GM10248 (cell line): ENCODE results near the gene ANKMY1.

Experiments used
- CTCF ChIA-PET: fragments of 300-600 bp; sonication (Branson Sonifier 250); formaldehyde crosslinking; extraction: SDS; loops from one replicate; lab custom pipeline; 2021; ENCODE audit warnings: antibody characterized with exemption; lab: Yijun Ruan, JAX
- POLR2A ChIA-PET: fragments of 350-650 bp; sonication (Branson Sonifier 250); formaldehyde crosslinking; extraction: SDS; loops from one replicate; lab custom pipeline; 2020; ENCODE audit warnings: antibody characterized with exemption; lab: Yijun Ruan, JAX
- DNase-seq: peaks from one replicate; pipeline ENCODE4 v3.0.0; 2012; ENCODE audit errors: extremely low spot score
- TF ChIP-seq, protein P1 (sequence below): IDR thresholded peaks from 2 replicates; pipeline ENCODE4 v1.5.1; 2012; ENCODE audit warnings: mild to moderate bottlenecking, low read depth; ENCODE audit errors: extremely low read depth, missing control alignments, control extremely low read depth

Gene ANKMY1

DNA sequence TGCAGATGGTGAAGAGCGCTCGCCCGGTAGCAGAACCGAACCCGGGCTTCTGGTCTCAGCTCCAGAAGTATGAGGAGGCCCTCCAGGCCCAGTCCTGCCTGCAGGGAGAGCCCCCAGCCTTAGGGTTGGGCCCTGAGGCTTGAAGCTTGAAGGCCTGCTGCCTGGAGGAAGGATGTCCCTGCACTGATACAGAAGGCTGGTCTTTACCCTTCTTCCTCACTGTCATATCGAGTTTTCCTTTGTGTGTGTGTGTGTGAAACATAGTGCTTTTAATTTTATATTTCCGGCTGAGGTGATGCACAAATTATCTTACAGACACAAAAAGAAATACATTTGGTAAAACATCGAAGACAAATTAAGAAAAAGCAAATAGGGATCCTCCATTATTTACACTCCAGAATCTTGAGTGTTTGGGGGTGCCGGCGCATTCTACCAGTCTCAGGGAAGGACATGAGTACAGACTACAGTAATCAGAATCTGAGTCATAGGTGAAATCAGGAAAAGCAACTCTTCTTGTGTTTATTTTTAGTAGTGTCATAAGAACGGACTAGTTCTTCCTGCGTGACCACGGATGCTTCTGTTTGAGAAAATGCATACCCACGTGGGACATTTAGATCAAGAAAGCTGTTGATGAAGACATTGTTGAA is 3.7 kb upstream of the ANKMY1 start:
- CTCF ChIA-PET = interaction anchor here (1.7 to 7.7 kb wide), 3 partner anchors 16 to 46 kb away, joined by 3 to 167 read pairs (median 86); partner anchors contain the start of gene CAPN10
- TF ChIP-seq, protein P1, sequence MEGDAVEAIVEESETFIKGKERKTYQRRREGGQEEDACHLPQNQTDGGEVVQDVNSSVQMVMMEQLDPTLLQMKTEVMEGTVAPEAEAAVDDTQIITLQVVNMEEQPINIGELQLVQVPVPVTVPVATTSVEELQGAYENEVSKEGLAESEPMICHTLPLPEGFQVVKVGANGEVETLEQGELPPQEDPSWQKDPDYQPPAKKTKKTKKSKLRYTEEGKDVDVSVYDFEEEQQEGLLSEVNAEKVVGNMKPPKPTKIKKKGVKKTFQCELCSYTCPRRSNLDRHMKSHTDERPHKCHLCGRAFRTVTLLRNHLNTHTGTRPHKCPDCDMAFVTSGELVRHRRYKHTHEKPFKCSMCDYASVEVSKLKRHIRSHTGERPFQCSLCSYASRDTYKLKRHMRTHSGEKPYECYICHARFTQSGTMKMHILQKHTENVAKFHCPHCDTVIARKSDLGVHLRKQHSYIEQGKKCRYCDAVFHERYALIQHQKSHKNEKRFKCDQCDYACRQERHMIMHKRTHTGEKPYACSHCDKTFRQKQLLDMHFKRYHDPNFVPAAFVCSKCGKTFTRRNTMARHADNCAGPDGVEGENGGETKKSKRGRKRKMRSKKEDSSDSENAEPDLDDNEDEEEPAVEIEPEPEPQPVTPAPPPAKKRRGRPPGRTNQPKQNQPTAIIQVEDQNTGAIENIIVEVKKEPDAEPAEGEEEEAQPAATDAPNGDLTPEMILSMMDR = no peak
- POLR2A ChIA-PET = interaction anchor here (0.7 to 1.7 kb wide), 4 partner anchors 24 to 60 kb away, joined by 3 to 28 read pairs (median 5); partner anchors contain the start of gene CAPN10
- DNase-seq = no peak

- DNase-seq = peak; percentile 96
- ChIA-PET CTCF (interaction anchor here (1.7 to 7.7 kb wide), 3 partner anchors 17 to 46 kb away, joined by 3 to 167 read pairs (median 86); partner anchors contain the start of gene CAPN10), POLR2A (interaction anchor here (0.7 to 1.7 kb wide), 5 partner anchors 25 to 61 kb away, joined by 3 to 28 read pairs (median 4); partner anchors contain the start of gene CAPN10)
- TF ChIP-seq, protein P1 = no peak
Measured at GRCh38 chr2:240560480-240561324, 2.9 kb upstream of the ANKMY1 start.

- TF ChIP-seq, protein P1 = no peak
- CTCF ChIA-PET = interaction anchor here (4.4 to 7.7 kb wide), 2 partner anchors 25 to 46 kb away, joined by 14 to 167 read pairs; partner anchors contain the start of gene CAPN10
- POLR2A ChIA-PET = interaction anchor here (1.4 kb wide), 1 partner anchor 62 kb away, joined by 6 read pairs; no protein-coding TSS in a partner anchor
- peak; percentile 90 for DNase-seq
Measured at GRCh38 chr2:240560084-240560479, 2.3 kb upstream of the ANKMY1 start, which contains the start of gene DUSP28. DUSP28 (plus strand) TSS chr2:240560357; CDS start chr2:240560685, 328 bp downstream.

GRCh38 chr2:240559286-240559685 is 1.5 kb upstream of the ANKMY1 start:
- ChIA-PET CTCF (interaction anchor here (4.4 kb wide), 1 partner anchor 45 kb away, joined by 14 read pairs; no protein-coding TSS in a partner anchor), POLR2A (no interaction called here)
- TF ChIP-seq, protein P1 = no peak
- no peak for DNase-seq

- CTCF ChIA-PET = interaction anchor here (1.0 to 4.4 kb wide), 3 partner anchors 8 to 44 kb away, joined by 3 to 15 read pairs (median 14); no protein-coding TSS in a partner anchor
- DNase-seq = no peak
- POLR2A ChIA-PET = no interaction called here
- TF ChIP-seq, protein P1 = no peak
Measured at GRCh38 chr2:240558236-240558761, 511 bp upstream of the ANKMY1 start.

DNA sequence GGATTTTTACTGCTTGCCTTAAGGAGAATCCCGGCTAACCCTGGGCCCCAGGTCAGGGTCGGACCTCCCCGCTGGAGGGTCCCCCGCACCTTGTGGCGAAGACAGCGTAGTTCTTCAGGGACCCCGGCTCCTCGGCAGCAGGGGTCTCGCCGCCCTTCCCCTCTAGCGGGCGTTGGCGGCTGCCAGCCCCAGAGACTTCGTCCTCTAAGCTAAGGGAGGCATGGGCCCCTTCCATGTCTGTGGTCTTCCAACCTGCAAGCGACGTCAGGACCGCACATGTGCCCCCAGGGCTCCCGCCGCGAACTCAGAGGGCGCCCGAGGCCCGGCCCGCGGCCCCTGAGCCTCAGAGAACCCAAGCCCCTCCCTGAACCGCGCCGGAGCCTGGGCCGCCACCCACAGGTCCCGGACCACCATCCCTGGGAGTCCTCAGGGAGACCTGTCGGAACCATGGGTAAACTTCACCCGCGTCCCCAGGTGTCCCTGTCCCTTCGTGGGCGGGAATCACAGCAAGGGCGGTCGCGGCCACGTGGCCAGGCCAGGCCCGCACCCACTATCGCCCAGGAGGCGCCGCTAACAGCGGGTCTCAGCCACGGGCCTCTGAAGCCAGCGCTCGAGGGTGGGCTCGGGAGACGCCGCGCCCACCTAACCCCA is 562 bp downstream of the ANKMY1 start:
- ChIA-PET POLR2A (no interaction called here), CTCF (interaction anchor here (1.0 to 4.4 kb wide), 3 partner anchors 9 to 43 kb away, joined by 3 to 15 read pairs (median 14); no protein-coding TSS in a partner anchor)
- DNase-seq = no peak
- TF ChIP-seq, protein P1 = no peak
